Hepatic stellate cell (primary cell): Measurements from ENCODE around the gene FOXA1.

ENCODE experiments used
- DNase-seq: peaks from one replicate; pipeline ENCODE4 v3.0.0; 2011; ENCODE audit warnings: low spot score

Gene FOXA1

DNA sequence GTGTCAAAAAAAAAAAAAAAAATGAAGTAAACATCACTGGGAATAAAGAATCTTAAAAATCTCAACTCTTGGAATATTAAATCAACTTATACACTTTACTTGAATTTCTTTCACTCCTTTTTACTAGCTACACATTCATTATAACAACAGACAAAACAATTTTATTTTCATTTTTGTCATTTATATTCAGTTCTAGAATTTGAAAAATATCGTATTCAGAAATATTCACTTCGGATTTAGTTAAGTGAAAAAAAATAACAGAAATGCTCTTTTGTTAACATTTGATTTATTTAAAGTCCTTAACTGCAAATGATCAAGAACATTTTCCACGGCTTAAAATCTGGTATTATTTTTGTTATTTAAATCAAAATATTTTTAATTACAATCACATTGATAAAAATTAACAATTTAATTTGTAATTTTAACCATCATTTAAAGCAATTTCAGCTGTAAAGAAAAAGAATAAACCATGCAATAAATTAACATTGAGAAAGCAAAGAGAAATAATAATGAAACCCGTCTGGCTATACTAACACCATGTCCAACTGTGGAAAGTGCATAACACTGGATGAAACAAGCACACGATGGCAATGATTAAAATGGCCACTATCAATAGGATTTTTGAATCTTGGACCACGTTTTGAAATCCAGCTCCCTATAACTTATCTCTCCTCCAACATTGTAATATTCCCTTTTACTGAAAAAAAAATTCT lies 5.2 kb downstream of the FOXA1 start:
- DNase-seq: no peak

DNA sequence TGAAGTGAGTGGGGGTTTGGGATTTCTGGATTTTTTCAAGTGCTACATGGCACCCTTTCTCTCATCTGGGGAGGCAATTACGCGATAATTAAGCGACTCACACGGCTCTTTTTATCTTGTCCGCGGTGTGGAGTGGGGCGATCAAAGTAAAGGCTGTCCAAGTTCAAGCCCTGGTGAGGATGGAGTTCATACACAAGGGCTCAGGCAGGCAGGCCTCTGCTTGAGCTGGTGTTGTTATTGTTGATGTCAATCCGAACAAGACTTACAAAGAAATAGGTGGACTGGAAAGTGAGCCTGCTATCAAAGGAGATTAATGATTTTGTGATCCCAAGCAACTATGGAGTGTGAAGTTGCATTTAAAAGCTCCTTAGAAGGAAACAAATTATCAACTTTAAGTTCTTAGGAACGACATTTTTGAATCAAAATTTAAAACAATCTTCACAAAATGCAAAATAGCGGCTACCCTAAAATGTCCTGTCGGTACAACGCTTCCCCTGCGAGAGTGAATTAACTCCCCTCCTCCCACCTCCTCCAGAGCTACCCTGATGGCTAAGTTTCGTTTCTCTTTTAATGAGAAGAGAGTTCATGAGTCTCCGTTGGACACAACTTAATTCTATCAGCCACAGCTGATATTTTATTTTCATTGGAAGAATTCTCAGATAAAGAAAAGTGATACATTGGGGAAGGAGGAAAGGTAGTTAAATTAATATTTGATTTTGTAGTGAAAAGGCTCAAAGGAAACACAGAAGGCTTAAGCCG lies 5.9 kb downstream of the FOXA1 start:
- no peak for DNase-seq

DNA sequence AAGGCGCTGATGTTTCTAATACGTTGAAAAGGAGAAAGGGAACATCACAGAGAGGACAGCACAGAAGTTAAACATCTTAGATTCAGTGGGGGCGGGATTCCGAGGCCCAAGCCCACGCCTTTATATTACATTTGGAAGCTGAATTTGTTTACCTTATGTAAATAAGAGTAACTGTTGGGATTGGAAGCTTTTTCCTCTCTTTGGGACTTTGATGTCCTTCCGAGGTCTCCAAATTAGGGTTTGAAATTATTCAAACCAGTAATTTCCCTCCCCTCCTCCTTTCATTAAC lies 6.4 kb downstream of the FOXA1 start:
- DNase-seq: no peak

DNA sequence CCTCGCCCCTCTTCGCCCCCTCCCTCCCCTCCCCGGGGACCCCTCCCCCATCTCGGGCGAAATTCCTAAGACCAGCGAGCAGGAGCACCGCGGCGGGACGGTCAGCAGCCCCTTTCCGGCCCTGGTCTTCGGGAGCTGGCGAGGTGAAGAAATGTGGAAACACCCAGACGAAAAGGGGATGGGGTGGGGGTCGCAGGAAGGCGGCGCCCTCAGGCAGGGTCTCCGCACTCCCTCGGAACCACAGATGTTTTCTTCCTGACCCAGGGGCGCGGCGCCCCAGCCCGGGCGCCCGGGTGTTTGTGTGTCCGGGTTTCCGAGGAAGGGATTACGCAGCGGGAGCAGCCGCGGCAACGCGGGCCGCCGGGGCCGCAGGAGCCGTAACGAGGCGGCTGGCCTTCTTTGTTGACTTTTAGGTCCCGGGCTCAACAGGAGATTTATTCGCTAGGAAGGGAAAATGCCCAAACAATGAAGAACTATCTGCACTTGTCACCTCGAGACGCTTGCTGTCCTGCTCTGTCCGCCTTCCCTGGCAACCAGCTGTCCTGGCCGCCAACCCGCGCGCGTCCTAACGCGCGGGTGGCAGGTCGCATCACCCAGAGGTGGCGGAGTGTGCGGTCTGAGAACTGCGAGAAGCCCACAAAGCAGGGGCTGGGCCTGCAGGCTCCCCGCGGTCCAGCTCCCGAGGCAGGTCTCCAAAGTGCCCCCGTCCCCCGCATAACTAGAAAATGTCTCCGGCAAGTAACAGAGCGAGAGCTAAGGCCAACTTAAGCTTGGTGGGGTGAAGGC lies 7.0 kb downstream of the FOXA1 start:
- DNase-seq: no peak

DNA sequence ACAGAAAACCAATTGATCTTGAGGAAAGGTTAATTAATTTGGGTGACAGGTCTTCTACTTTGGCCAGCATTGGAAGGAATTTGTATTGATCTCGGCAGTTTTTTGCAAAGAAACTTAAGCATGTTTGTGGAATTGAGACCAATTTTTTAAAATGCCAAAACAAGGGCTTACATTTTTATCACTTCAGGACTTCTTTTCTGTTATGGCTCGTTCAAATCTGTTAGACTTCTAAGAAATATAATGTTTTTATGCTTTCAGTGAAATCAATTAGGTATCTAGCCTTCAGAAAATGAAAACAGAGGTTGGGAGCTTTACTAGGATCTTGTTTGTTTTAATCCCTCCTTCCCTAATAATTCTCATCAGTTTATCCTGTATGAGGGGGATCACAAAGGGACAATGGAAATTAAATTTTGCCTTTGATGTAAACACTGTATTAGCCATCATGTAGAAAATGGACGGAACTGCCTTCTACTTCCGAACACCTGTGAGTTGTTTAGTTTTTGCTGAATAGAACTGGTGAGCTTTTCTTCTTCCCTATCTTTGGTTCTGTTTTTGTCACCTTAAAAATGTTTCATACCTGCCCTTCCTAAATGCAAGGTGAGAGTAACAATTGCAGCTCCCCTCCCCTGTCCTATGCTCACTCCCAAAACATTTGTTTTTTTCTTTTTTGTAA lies 7.8 kb downstream of the FOXA1 start:
- no peak for DNase-seq

- DNase-seq: no peak
Observed at GRCh38 chr14:37586797-37587130, 8.3 kb downstream of the FOXA1 start.

- DNase-seq: no peak
Observed at GRCh38 chr14:37585971-37586796, 8.9 kb downstream of the FOXA1 start.

DNA sequence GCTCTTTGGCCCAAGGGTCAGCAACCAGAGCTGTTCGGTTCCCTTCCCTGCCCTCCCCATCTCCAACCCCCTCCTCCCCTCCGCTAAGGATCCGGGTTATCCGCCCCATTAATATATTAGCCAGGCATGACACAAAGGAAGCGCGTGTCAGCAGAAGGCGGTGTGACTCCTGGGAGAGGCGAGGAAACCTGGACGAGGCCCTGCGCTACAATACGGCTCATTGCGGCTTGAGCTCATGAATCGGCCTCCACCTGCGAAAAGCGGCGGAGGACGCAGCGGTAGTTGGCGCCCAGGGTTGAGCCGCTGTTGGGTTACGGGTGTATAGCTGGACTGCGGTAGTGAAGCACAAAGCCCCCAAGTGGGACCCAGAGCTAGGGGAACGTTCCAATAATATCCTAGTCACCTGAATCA lies 9.9 kb downstream of the FOXA1 start:
- no peak for DNase-seq

DNA sequence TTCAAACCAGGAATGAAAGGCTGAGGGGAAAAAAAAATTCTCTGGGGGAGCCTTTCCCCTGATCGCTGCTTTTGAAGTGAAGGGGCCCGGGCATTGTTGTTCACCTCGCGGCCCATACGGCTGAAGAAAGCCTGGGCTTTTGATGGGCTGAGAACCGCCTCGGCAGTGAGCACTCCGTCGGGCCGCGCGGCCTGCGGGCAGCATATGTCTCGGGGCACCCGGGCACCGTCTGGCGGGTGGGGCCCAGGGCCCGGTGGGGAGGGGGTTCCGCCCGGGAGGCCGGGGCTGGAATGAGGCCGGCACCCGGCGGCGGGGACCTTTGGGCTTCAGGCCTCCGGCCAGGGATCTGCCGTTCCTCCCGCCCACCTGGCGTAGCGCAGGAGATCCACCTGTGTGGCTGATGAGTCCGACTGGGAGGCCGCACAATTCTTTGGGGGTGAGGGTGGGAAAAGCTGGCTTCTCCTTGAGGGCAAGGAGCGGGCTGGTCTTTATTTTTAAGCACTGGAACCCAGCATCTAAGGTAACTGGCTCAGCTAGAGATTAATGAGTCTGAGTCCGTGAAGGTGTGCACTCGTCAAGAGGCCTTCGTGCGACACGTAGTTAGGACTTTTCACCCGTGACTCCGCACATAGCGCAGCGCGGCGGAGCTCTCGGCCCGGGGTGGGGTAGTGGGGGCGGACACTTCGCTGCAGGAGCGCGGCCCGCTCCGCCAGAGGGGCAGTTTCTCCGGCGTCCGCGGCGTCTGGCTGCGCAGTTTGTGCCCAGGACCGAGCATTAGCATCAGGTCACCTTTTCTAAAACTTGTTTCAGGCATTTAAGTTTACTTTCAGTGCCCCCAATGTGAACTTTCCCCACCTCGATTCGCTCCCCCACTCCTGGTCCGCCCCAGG lies 10.6 kb downstream of the FOXA1 start:
- no peak for DNase-seq

DNA sequence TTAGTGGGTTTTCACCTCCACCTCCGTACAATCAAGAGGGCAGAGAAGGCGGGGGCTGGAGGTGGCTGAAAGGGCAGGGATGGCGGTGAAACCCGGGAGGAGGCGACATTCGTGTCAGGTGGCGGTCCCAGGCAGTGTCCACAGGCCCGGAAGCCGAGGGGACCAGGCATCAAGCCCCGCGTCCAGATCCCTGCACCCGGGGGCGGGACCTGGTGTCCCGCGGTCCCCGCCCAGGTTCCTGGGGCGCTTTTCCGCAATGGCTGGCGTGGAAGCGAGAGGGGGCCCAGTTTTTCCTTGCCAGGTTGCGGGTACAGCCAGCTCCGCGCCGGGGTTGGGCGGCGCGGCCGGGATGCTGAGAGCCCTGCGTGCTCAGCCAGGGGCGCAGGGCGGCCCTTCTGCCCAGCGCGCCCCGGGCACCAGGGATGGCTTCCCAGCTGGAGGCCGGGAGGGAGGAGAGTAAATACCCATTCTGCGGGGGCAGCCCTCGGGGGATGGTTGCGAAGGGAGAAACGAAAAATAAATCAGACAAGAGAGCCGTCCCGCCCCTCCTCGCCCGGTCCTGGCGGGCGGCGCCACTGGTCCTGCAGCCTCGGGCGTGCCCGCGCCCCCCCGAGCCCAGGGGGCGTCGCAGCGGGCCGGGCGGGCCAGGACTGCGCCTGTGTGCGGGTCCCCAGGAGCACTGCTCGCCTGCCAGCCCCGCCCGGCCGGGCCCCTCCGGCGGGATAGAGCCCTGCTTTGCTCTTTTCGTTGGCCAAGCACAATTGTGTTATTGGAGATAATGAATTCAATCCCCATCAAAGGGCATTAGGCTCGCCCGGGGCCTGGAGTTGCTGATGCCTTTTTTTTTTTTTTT lies 11.5 kb downstream of the FOXA1 start:
- DNase-seq: no peak

DNA sequence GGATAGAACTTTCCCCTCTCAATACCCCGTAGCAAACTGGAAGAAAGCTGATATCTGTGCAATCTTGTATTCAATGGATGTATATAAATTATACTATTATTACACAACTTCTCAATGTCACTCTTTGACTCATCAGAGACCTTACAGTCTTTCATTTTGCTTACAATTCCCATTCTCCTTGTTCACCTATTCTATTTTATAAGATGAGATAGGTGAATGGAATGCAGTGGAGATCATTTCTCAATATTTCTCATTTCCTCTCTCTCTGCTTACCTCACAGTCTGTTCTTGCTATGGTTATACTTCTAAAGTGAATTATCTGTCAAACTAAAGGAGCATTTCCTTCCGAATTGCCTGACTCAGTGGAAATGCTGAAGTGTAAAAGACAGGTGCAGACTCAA lies 14.9 kb downstream of the FOXA1 start:
- no peak for DNase-seq

DNA sequence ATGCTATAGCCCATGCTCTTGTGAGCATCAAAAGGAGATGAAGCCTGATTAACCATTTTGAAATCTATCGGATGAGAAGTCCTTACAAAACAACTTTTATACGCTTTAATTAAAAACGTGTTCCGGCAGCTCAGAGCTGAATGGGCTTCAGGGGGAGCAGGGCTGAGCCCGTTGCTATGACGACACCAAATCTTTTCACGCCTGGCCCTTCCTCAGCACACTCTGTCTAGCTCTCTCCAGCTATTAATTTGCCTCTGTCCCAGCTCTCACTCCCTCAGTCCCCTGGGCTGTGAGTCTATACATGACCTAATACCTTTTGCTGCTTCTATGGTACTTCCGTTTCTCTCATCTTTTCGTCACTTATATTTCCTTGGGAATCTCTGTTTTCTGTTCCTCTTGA lies 15.8 kb downstream of the FOXA1 start:
- no peak for DNase-seq

DNA sequence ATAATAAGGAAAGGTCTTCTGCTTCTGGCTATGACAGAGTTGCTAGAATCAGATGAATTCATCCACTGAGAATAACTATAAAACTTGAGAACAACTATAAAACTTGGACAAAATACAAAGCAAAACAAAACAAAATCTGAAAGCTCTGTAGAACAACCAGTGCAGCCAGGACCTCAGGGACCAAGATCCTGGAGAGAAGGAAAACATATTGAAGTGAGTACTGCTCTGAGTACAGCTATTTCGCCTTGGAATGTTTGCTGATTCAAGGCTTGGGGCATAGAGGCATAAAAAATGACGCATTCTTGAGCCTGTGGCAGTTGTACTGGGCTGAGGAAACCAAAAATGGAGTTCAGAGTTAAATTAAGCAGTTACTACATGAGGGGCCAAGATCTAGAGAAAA lies 21.7 kb downstream of the FOXA1 start:
- DNase-seq: no peak

- no peak for DNase-seq
Observed at GRCh38 chr14:37571391-37571790, 23.7 kb downstream of the FOXA1 start.

- no peak for DNase-seq
Observed at GRCh38 chr14:37569729-37570128, 25.3 kb downstream of the FOXA1 start.

GRCh38 chr14:37566811-37567371 lies 28.2 kb downstream of the FOXA1 start:
- no peak for DNase-seq

GRCh38 chr14:37565550-37565949 lies 29.5 kb downstream of the FOXA1 start:
- no peak for DNase-seq

DNA sequence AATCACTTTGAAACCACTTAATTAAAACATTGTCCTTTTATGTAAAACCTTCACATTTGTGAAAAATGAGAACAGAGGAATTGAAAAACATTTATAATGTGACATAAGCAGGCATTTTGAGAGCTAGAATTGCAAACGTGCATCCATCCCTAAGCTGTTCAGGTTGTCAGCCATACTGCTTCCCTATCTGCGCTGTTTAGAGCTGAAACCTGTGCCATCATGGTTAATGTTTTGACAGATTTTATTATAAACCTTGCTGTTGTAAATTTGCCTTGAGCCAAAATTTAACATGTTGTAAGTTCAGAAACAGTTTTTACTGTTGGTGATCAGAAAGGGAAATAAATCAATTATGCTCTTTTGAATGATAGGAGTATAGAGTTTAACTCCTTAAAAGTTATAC lies 31.9 kb downstream of the FOXA1 start:
- DNase-seq: no peak

GRCh38 chr14:37559386-37559785 lies 35.7 kb downstream of the FOXA1 start:
- DNase-seq: peak; percentile 7

DNA sequence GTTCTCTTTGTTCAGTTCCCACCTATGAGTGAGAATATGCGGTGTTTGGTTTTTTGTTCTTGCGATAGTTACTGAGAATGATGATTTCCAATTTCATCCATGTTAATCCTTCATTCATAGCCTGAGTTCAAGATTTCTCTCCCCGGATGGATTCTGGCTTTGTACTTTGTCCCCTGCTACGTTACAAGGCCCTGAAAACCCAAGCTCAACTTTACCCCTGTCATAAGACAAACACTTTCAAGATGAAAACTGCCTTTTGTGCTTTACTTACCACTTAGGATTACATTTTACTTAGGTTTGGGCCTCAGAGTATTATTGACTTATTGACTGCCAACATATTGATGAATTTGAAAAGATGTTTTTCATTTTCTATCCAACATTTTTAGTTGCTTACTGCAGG lies 36.3 kb downstream of the FOXA1 start:
- no peak for DNase-seq
